NCI-H1417 (cell line): ENCODE measurements around the gene ERBB3.
A peak's percentile ranks its signal among the peaks of the same experiment; 100 is the strongest.
"Not testable (repeated sequence)": the region's sequence is repeated elsewhere in the genome, so short reads cannot be mapped to it uniquely, and the experiment has no call there.

Experiments used
- DNase-seq, 3 experiments: peaks; one replicate each; lab custom pipeline; 2025; lab: John Stamatoyannopoulos, UW

Gene ERBB3

DNA sequence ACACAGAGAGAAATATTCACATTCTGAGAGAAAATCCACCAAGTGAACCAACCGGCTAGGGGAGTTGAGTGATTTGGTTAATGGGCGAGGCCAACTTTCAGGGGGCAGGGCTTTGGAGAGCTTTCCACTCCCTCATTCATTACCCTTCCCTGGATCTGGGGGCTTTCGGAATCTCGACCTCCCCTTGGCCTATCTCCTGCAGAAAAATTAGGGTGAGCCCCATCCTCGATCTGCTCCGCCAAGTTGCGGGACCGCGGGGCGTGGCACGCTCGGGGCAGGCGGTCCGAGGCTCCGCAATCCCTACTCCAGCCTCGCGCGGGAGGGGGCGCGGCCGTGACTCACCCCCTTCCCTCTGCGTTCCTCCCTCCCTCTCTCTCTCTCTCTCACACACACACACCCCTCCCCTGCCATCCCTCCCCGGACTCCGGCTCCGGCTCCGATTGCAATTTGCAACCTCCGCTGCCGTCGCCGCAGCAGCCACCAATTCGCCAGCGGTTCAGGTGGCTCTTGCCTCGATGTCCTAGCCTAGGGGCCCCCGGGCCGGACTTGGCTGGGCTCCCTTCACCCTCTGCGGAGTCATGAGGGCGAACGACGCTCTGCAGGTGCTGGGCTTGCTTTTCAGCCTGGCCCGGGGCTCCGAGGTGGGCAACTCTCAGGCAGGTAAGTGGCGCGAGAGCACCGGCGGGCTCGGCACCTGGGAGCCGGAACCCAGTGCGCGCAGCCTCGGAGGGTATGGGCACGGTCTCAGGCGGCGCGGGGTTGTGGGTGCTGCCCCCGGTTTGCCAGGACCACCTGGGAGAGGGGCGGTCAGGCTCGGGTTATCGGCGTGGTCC is at the start of gene ERBB3:
ERBB3 (plus strand) TSS at position 443 of the 833 bp plus-strand sequence; CDS start at position 579, 136 bp downstream.
- peak; percentile 62 to 85 (median 82) for DNase-seq

DNA sequence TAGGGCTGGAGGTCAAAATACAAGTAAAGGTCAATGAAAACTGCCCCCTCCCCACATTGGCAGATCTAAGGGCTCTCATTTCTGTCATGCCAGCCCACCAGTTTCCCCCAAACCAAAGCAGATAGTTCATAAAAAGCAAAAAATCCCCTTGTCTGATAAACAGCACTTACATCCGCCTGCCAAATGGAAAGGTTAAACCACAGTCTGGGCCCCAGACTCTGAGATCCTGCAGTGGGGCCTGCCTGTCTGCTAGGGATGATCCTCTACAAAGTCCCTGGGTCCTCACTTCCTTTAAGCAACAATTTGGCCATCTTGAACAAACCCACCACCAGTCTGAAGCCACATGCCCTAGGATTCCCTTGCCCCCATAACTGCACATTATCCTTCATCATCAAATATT is 48.0 kb upstream of the ERBB3 start:
- DNase-seq = no peak

DNA sequence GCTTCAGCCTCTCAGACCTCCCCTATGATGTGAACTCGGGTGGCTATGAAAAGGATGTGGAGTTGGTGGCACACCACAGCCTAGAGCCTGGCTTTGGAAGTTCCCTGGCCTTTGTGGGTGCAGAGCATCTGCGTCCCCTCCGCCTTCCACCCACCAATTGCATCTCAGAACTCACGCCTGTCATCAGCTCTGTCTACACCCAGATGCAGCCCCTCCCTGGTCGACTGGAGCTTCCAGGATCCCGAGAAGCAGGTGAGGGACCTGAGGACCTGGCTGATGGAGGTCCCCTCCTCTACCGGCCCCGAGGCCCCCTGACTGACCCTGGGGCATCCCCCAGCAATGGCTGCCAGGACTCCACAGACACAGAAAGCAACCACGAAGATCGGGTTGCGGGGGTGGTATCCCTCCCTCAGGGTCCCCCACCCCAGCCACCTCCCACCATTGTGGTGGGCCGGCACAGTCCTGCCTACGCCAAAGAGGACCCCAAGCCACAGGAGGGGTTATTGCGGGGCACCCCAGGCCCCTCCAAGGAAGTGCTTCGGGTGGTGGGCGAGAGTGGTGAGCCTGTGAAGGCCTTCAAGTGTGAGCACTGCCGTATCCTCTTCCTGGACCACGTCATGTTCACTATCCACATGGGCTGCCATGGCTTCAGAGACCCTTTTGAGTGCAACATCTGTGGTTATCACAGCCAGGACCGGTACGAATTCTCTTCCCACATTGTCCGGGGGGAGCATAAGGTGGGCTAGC is 45.2 kb upstream of the ERBB3 start:
- DNase-seq = no peak

DNA sequence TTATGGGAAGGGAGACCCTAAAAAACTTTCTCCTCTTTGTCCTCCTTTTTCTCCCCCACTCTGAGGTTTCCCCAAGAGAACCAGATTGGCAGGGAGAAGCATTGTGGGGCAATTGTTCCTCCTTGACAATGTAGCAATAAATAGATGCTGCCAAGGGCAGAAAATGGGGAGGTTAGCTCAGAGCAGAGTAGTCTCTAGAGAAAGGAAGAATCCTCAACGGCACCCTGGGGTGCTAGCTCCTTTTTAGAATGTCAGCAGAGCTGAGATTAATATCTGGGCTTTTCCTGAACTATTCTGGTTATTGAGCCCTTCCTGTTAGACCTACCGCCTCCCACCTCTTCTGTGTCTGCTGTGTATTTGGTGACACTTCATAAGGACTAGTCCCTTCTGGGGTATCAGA is 42.8 kb upstream of the ERBB3 start:
- no peak for DNase-seq

DNA sequence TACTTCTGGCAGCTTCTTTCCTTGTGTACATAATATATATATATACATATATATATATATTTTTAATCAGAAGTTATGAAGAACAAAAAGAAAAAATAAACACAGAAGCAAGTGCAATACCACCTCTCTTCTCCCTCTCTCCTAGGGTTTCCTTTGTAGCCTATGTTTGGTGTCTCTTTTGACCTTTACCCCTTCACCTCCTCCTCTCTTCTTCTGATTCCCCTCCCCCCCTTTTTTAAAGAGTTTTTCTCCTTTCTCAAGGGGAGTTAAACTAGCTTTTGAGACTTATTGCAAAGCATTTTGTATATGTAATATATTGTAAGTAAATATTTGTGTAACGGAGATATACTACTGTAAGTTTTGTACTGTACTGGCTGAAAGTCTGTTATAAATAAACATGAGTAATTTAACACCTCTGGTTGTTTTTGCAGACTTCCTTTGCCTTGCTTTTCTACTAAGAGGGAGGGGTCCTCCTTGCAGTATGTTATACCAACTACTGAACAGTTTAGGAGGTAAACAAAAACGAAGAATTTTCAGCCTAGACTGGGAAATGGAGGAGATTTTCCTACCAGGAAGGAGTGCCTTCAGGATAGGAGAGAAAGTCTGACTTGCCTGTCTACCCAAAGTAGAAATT is 41.8 kb upstream of the ERBB3 start:
- DNase-seq = no peak

DNA sequence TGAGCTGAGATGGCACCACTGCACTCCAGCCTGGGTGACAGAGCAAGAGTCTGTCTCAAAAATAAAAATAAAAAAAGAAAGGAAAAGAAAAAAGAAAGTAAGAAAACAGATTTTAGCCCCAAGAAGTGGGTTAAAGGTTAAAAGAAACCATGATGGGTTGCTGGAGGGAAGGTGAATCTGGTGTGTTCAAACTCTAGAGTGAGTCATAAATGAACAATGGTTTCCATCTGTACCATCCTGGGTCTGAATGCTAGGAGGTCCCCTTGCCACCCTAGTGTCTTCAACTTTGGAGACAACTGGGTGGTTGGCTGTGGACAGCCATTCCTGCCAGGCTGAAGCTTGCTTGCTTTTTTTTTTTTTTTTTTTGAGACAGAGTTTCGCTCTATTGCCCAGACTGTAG is 39.8 kb upstream of the ERBB3 start:
- no peak for DNase-seq

DNA sequence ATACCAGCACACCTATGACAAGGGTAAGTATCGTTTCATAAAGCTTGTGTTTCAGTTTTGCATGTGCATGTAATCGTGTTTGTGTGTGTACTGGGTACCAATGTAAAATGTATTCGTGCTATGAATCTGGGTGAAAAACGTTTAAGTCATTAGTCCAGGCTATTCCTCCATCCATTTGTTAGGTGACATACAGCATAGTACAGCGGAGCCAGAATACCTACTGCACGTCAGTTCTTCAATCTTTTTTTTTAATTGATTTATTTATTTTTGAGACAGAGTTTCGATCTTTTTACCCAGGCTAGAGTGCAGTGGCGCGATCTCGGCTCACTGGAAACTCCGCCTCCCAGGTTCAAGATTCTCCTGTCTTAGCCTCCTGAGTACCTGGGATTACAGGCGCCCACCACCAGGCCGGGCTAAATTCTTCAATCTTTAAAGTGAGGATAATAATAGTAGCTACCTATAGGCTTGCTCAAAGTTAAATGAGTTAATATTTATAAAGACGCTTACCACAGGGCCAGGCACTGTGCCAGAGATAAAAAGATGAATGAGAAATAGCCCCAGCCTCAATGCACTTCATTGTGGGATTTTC is 38.9 kb upstream of the ERBB3 start:
- DNase-seq = peak in 1 of 3 experiments; percentile 70

DNA sequence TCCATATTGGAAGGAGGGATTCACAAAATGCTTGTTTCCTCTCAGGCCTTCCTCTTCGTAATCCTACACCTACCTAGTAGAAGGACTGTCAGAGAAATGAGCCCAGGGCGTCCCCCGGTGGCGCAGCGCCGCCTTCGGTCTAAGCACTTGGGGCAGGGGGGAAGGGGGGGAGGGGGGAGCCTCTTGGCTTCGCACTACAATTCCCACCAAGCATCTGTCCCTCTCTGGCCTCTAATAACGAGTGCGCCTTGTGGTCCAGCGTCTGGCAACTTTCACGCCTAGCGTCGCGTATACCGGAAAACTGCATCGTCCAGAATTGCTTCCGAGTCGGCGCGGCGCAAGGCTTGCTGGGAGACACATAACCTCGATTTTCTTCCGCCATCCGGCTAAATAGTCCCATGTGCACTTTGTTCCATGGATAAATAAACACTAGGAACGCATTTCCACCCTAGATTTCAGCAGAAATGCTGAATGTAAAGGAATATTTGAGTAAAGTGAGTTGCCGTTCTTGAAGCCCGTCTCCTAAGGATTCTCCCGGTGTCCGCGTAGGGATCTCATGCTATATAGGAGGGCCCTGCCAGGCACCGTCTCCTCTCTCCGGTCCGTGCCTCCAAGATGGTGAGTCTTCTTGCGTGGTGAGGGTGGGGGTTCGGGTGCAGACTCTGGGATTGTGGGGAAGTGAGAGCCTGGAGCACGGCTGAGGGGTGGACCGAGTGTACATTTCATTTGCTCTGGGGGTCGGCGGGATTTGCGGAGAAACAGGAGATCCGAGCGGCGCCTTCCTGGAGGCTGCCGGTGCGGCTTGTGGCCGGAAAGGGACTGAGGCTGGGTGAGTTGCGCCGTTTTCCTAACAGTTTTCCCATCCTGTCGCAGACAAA is 38.2 kb upstream of the ERBB3 start, which contains the start of gene RPS26:
RPS26 (plus strand) TSS at position 367 of the 878 bp plus-strand sequence; CDS start at position 616, 249 bp downstream.
- peak; percentile 99 to 100 (median 100) for DNase-seq

DNA sequence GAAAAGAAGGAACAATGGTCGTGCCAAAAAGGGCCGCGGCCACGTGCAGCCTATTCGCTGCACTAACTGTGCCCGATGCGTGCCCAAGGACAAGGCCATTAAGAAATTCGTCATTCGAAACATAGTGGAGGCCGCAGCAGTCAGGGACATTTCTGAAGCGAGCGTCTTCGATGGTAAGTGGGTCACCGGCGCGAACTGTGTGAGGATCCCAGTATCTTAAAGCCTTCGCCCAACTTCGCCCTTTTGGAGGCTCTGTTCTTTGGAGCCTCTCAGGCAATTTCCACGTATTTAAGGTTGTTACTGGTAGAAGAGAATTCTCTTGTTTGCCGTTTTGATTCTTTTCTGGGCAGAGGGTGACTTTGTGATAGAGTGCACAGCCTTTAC is 37.5 kb upstream of the ERBB3 start:
- DNase-seq = not testable (repeated sequence)

DNA sequence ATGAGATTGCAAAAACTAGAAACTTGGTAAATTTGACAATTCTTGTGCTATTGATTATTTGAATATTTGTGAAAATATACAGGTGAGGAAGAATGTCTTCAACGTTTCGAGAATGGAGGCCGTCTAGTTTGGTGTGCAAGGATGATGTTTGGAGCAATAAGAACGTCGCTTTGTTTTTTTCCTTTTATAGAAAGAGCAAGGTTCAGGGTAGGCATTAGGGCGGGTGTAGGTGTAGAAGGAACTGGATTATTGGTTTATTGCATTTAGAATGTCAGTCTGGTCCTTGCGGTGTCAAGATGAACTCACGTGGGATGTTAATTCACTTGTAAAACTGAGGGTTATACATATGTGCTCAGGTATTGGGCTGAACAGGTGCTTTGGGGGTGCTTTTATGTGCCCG is 37.1 kb upstream of the ERBB3 start:
- no peak for DNase-seq

DNA sequence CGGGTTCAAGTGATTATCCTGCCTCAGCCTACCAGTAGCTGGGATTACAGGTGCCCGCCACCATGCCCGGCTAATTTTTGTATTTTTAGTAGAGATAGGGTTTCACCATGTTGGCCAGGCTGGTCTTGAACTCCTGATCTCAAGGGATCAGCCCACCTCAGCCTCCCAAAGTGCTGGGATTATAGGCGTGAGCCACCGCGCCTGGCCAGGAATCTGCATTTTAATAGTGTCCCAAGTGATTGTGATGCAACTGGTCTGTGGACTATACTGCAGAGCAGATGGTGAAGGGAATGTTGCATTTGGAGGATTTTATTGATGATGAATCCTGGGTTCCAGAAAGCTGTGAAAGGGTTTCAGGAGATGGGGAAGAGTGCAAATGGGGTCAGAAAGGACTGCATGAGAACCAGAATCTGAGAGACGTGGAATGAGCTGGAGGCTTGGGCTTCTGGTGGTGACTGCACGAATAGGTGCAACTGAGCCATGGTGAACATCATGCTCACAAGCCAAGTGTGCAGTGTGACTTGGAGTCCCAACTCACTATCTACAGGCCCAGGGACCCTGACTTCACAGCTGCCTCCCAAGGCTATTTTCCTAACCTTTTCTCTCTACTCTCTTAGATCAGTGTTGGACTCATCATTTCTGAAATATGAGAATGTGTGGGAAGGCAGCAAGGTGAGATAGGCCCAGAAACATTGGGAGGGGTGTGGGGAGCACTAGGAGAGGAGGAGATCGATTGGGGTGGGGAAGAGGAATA is 33.8 kb upstream of the ERBB3 start:
- peak in 1 of 3 experiments; percentile 12 for DNase-seq

DNA sequence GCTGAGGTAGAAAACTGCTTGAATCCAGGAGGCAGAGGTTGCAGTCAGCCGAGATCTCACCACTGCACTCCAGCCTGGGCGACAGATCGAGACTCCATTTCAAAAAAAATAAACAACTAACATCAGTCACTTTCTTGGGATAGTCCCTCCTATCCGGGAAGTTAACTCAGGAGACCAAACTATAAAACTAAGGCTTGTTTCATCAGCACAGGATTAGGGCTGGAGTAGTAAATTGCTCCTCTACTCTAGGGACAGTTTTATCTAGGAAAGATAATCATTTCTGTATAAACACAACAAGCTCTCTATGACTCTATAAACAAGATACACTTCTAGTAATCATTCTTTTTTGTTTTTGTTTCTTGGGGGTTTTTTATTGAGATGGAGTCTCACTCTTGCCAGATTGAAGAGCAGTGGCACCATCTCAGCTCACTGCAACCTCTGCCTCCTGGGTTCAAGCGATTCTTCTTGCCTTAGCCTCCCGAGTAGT is 26.5 kb upstream of the ERBB3 start:
- no peak for DNase-seq

DNA sequence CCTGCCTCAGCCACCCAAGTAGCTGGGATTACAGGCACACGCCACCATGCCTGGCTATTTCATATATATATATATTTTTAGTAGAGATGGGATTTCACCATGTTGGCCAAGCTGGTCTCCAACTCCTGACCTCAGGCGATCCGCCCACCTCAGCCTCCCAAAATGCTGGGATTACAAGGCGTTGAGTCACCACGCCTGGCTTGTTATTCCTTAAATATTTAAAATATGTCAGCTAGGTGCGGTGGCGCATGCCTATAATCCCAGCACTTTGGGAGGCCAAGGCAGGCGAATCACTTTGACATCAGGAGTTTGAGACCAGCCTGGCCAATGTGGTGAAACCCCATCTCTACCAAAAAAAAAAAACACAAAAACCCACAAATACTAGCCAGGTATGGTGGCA is 20.0 kb upstream of the ERBB3 start:
- not testable (repeated sequence) for DNase-seq

DNA sequence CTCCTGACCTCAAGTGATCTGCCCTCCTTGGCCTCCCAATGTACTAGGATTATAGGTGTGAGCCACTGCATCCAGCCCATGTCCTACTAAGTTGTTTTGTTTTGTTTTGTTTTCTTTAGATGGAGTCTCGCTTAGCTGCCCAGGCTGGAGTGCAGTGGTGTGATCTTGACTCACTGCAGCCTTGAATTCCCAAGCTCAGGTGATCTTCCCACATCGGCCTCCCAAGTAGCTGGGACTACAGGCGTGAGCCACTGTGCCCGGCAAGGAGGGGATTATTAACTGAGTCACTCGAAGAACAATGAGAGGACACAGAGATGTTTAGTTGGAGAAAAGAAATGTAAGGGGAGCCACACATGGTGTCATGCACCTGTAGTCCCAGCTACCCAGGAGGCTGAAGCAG is 18.0 kb upstream of the ERBB3 start:
- DNase-seq = no peak

DNA sequence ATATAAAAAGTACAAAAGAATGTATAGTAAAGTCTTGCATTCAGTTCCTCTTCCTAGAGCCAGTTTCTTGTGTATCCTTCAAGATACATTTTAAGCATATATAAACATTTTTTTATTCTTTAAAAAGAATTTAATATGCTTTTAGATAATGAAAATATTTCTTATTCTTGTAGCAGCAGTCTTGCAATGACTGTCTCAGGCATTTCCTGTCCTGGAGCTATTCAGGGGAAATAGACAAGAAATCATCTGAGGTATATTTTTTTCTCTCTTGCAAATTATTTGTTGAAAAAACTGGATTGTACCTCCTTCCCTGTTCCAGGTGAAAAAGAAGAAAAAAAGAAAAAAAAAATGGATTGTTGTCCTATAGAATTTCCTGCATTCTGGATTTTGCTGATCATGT is 17.0 kb upstream of the ERBB3 start:
- DNase-seq = no peak

DNA sequence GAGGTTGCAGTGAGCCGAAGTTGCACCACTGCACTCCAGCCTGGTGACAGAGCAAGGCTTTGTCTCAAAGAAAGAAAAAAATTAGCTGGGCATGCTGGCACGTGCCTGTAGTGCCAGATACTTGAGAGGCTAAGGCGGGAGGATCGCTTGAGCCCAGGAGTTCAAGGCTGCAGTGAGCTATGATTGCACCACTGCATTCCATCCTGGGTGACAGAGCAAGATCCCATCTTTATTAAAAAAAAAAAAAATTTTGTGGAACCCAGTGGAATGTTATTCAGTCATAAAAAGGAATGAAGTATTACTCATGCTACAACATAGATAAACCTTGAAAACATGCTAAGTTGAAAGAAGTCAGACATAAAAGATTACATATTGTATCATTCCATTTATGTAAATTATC is 8.3 kb upstream of the ERBB3 start:
- no peak for DNase-seq

DNA sequence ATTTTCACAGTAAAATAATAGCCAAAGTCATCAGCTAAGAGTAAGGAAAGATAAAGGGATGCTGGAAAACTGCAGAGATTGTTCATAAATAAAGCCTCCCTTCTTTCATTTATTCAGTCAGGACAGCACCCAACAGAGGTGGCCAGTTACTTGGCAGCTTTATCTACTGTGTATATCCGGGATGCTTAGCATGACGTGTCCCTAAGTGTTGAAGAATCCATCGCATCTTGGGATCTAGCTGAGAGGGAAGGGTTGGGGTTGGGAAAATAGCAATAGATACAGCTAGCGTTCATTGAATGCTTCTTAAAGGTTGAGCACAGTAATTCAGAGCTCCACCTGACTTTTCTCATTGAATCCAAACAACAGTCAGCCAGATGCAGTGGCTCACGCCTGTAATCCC is 5.6 kb upstream of the ERBB3 start:
- DNase-seq = no peak

DNA sequence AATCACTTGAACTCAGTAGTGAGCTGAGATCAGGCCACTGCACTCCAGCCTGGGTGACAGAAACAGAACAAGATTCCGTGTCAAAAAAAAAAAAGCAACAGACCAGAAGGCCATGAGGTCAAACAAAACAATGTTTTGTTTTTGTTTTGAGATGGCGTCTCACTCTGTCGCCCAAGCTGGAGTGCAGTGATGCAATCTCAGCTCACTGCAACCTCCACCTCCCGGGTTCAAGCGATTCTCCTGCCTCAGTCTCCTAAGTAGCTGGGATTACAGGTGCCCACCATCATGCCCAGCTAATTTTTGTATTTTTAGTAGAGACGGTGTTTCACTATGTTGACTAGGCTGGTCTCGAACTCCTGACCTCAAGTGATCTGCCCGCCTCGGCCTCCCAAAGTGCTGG is 2.0 kb upstream of the ERBB3 start:
- not testable (repeated sequence) for DNase-seq

DNA sequence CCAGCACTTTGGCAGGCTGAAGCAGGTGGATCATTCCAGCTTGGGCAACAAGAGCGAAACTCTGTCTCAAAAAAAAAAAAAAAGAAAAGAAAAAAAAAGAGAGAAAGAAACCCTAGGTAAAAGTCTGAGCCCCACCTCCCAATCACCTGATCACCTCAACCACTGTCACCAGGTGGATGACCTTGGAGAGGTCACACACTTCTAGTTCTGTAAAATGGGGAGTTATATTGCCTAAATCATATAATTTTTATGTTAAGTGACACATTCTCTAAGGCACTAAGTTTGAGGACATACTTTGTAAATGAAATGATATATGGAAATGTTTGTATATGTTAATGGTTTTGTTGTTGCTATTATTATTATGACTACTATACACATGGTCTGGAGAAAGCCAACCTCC is 1.5 kb upstream of the ERBB3 start:
- no peak for DNase-seq
